Karpas-422 (cell line): ENCODE data around the gene CELF4. TPM values are rescaled to one million over a fixed set of nuclear protein-coding genes. Genes with fewer than 3 reads are reported as not detected.

Source experiments
- DNase-seq: peaks from one replicate; pipeline ENCODE4 v3.0.0-alpha.2; 2015
- H2AFZ ChIP-seq: fragments of 200-600 bp; sonication (generic); 2 replicates; pipeline ENCODE4 v1.6.1; 2014; ENCODE audit warnings: antibody characterized with exemption, low read length, mixed read lengths
- H3K27ac ChIP-seq: fragments of 200-600 bp; sonication (generic); 2 replicates; pipeline ENCODE4 v1.5.1; 2014; ENCODE audit warnings: mild to moderate bottlenecking, low read length, moderate library complexity
- H3K27me3 ChIP-seq: fragments of 200-600 bp; sonication (generic); 2 replicates; pipeline ENCODE4 v1.6.1; 2014; ENCODE audit warnings: low read length, mixed read lengths
- H3K36me3 ChIP-seq: fragments of 200-600 bp; sonication (generic); 2 replicates; pipeline ENCODE4 v1.6.1; 2014; ENCODE audit warnings: low read length, mixed read lengths; ENCODE audit not compliant: insufficient read depth
- H3K4me1 ChIP-seq: fragments of 200-600 bp; sonication (generic); 2 replicates; pipeline ENCODE4 v1.6.1; 2014; ENCODE audit warnings: mild to moderate bottlenecking, low read length, mixed read lengths
- H3K4me2 ChIP-seq: fragments of 200-600 bp; sonication (generic); 2 replicates; pipeline ENCODE4 v1.6.1; 2014; ENCODE audit warnings: low read length, low read depth, mild to moderate bottlenecking; ENCODE audit not compliant: poor library complexity, severe bottlenecking
- H3K4me3 ChIP-seq: fragments of 200-600 bp; sonication (generic); 2 replicates; pipeline ENCODE4 v1.5.1; 2014; ENCODE audit warnings: mild to moderate bottlenecking, antibody characterized with exemption, low read length, mixed read lengths
- H3K79me2 ChIP-seq: fragments of 200-600 bp; sonication (generic); 2 replicates; pipeline ENCODE4 v1.6.1; 2014; ENCODE audit warnings: mild to moderate bottlenecking, low read length, mixed read lengths
- H3K9ac ChIP-seq: fragments of 200-600 bp; sonication (generic); 2 replicates; pipeline ENCODE4 v1.6.0; 2014; ENCODE audit warnings: low read length
- H3K9me2 ChIP-seq: fragments of 200-600 bp; sonication (generic), shearing (Covaris generic); replicated peaks from 2 replicates; pipeline ENCODE4 v1.6.0; 2014; ENCODE audit warnings: mild to moderate bottlenecking, low read length, moderate library complexity; ENCODE audit not compliant: insufficient read depth
- H3K9me3 ChIP-seq: fragments of 300-700, 200-600 bp; sonication (generic); 2 replicates; pipeline ENCODE4 v1.6.1; 2014; ENCODE audit warnings: low read length, mixed read lengths
- H4K20me1 ChIP-seq: fragments of 200-600 bp; sonication (generic); 2 replicates; pipeline ENCODE4 v1.6.1; 2014; ENCODE audit warnings: mild to moderate bottlenecking, antibody characterized with exemption, low read length, low read depth; ENCODE audit not compliant: insufficient read depth
- total RNA-seq: library from RNA; depleted of rRNA; stranded (reverse); fragments of >200 nt; shearing (Covaris generic); gene quantifications from 2 replicates; pipeline ENCODE4 v1.2.3, GENCODE V29; 2014; ENCODE audit warnings: low replicate concordance

CELF4 gene
- total RNA-seq, 1 experiment from 2014 or later, result not detected

GRCh38 chr18:37435150-37435867 is 130.3 kb downstream of the CELF4 start:
- H3K9me2 ChIP-seq, result no peaks in the 10 kb centered on the region
- H3K27ac ChIP-seq, result no peak overlapping the region
- no peaks in the 10 kb centered on the region for H3K79me2 ChIP-seq
- no peaks in the 10 kb centered on the region for H3K4me1 ChIP-seq
- H3K27me3 ChIP-seq, result no peaks in the 10 kb centered on the region
- H3K4me2 ChIP-seq, result no peak overlapping the region
- H4K20me1 ChIP-seq, result no peaks in the 10 kb centered on the region
- no peaks in the 10 kb centered on the region for H3K36me3 ChIP-seq
- no peaks in the 10 kb centered on the region for H3K9me3 ChIP-seq
- no peak overlapping the region for H3K9ac ChIP-seq
- no peak for DNase-seq
- H2AFZ ChIP-seq, result no peak overlapping the region
- H3K4me3 ChIP-seq, result no peak overlapping the region

GRCh38 chr18:37434161-37434860 is 131.3 kb downstream of the CELF4 start:
- H3K27me3 ChIP-seq, result no peaks in the 10 kb centered on the region
- H3K79me2 ChIP-seq, result no peaks in the 10 kb centered on the region
- H3K36me3 ChIP-seq, result no peaks in the 10 kb centered on the region
- H3K9me3 ChIP-seq, result no peaks in the 10 kb centered on the region
- H3K27ac ChIP-seq, result no peak overlapping the region
- H3K4me3 ChIP-seq, result no peak overlapping the region
- no peaks in the 10 kb centered on the region for H3K9me2 ChIP-seq
- H3K9ac ChIP-seq, result no peak overlapping the region
- no peaks in the 10 kb centered on the region for H3K4me1 ChIP-seq
- no peak overlapping the region for H2AFZ ChIP-seq
- H3K4me2 ChIP-seq, result no peak overlapping the region
- H4K20me1 ChIP-seq, result no peaks in the 10 kb centered on the region
- DNase-seq, result no peak

- H2AFZ ChIP-seq, result peak overlapping the region; percentile 69; the same call in 1 of the 2 replicates
- DNase-seq, result no peak
Observed at GRCh38 chr18:37432436-37433195, 133.0 kb downstream of the CELF4 start.

GRCh38 chr18:37430357-37431076 is 135.1 kb downstream of the CELF4 start:
- Histone ChIP-seq H3K9ac (no peak overlapping the region), H3K9me3 (no peaks in the 10 kb centered on the region), H3K4me1 (no peaks in the 10 kb centered on the region), H3K9me2 (no peaks in the 10 kb centered on the region), H4K20me1 (no peaks in the 10 kb centered on the region), H3K36me3 (no peaks in the 10 kb centered on the region), H2AFZ (no peak overlapping the region), H3K27me3 (no peaks in the 10 kb centered on the region), H3K79me2 (no peaks in the 10 kb centered on the region), H3K4me3 (no peak overlapping the region), H3K27ac (no peak overlapping the region), H3K4me2 (no peak overlapping the region)
- DNase-seq, result no peak

More at GRCh38 chr18:37432436-37433195, 133.0 kb downstream of the CELF4 start:
- no peaks in the 10 kb centered on the region for H3K27me3 ChIP-seq
- H3K9me2 ChIP-seq, result no peaks in the 10 kb centered on the region
- no peaks in the 10 kb centered on the region for H3K36me3 ChIP-seq
- no peaks in the 10 kb centered on the region for H4K20me1 ChIP-seq
- no peak overlapping the region for H3K4me2 ChIP-seq
- no peaks in the 10 kb centered on the region for H3K79me2 ChIP-seq
- H3K27ac ChIP-seq, result no peak overlapping the region
- H3K9me3 ChIP-seq, result no peaks in the 10 kb centered on the region
- H3K4me3 ChIP-seq, result no peak overlapping the region
- no peak overlapping the region for H3K9ac ChIP-seq
- no peaks in the 10 kb centered on the region for H3K4me1 ChIP-seq

- Histone ChIP-seq H3K4me2 (no peak overlapping the region), H3K9me3 (no peaks in the 10 kb centered on the region), H4K20me1 (no peaks in the 10 kb centered on the region), H3K27me3 (no peaks in the 10 kb centered on the region), H3K36me3 (no peaks in the 10 kb centered on the region), H3K79me2 (no peaks in the 10 kb centered on the region), H3K4me1 (no peaks in the 10 kb centered on the region), H3K4me3 (no peak overlapping the region), H3K27ac (no peak overlapping the region), H3K9me2 (no peaks in the 10 kb centered on the region), H2AFZ (no peak overlapping the region), H3K9ac (no peak overlapping the region)
- DNase-seq, result peak; percentile 55
Observed at GRCh38 chr18:37429791-37430190, 135.8 kb downstream of the CELF4 start.

- Histone ChIP-seq H4K20me1 (no peaks in the 10 kb centered on the region), H2AFZ (no peak overlapping the region), H3K4me3 (no peak overlapping the region), H3K9me2 (no peaks in the 10 kb centered on the region), H3K27ac (no peak overlapping the region), H3K9me3 (no peaks in the 10 kb centered on the region), H3K4me2 (no peak overlapping the region), H3K27me3 (no peaks in the 10 kb centered on the region), H3K9ac (no peak overlapping the region), H3K4me1 (no peaks in the 10 kb centered on the region), H3K36me3 (no peaks in the 10 kb centered on the region), H3K79me2 (no peaks in the 10 kb centered on the region)
- DNase-seq, result no peak
Observed at GRCh38 chr18:37428288-37428974, 137.2 kb downstream of the CELF4 start.

- Histone ChIP-seq H3K79me2 (no peaks in the 10 kb centered on the region), H3K9me3 (no peaks in the 10 kb centered on the region), H3K27ac (no peak overlapping the region), H3K4me2 (no peak overlapping the region), H3K9ac (no peak overlapping the region), H2AFZ (no peak overlapping the region), H3K9me2 (no peaks in the 10 kb centered on the region), H3K27me3 (no peaks in the 10 kb centered on the region), H3K4me3 (no peak overlapping the region), H3K4me1 (no peaks in the 10 kb centered on the region), H3K36me3 (no peaks in the 10 kb centered on the region), H4K20me1 (no peaks in the 10 kb centered on the region)
- DNase-seq, result no peak
Observed at GRCh38 chr18:37426586-37426985, 139.0 kb downstream of the CELF4 start.
